SH-SY5Y (cell line): Measurements from ENCODE around the gene PHC2.

Experiments used
- GATA2 ChIP-seq: IDR thresholded peaks from 2 replicates; pipeline ENCODE4 v1.6.1; 2011; ENCODE audit warnings: mild to moderate bottlenecking, low read depth, low read length
- GATA3 ChIP-seq: IDR thresholded peaks from 2 replicates; pipeline ENCODE4 v1.6.1; 2011; ENCODE audit warnings: low read depth, mild to moderate bottlenecking, low read length, moderate library complexity

DNA sequence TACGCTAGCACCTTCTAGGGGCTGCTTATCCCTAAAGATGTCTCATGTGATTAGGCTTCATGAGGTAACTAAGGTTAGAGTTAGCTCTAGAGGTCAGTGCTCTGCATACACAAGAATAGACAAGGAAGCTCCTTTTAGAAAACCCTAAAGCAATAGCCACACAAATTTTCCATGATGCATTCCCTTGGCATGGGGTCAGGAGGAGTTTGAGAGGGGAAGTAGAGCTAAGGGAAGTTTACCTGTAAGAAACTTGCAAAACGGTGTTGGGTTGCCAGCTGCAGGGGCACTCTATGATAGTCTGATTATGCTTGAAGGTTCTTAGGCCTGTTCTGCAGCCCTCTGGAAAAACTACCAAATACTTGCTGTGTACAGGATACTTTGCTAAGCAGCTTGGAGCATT, 71.0 kb downstream of the PHC2 start:
- TF ChIP-seq GATA2: no peak
- TF ChIP-seq GATA3: no peak
